22Rv1 (cell line): ENCODE data around the gene COX19.
"Not testable (repeated sequence)": the region's sequence is repeated elsewhere in the genome, so short reads cannot be mapped to it uniquely, and the experiment has no call there.

Source experiments
- H3K27ac ChIP-seq: fragments of 450-650 bp; 2 replicates; pipeline ENCODE4 v1.5.1; 2017
- CTCF ChIP-seq: fragments of 450-650 bp; IDR thresholded peaks from 2 replicates; pipeline ENCODE4 v1.5.1; 2017; ENCODE audit warnings: mild to moderate bottlenecking
- ZFX ChIP-seq: fragments of 450-650 bp; IDR thresholded peaks from 2 replicates; pipeline ENCODE4 v1.6.1; 2017; ENCODE audit warnings: antibody characterized with exemption, borderline replicate concordance

COX19 gene

GRCh38 chr7:929311-929711, 46.0 kb downstream of the COX19 start:
- no peak overlapping the region for H3K27ac ChIP-seq
- no peak for TF ChIP-seq ZFX
- TF ChIP-seq CTCF: no peak

GRCh38 chr7:927031-927671, 48.2 kb downstream of the COX19 start:
- TF ChIP-seq CTCF (no peak), ZFX (no peak)
- H3K27ac ChIP-seq: peak overlapping the region; percentile 15

GRCh38 chr7:926061-927030, 49.0 kb downstream of the COX19 start:
- TF ChIP-seq CTCF (no peak), ZFX (no peak)
- no peak overlapping the region; the same call in 1 of the 2 replicates for H3K27ac ChIP-seq

- TF ChIP-seq ZFX: no peak
- no peak for TF ChIP-seq CTCF
- no peak overlapping the region for H3K27ac ChIP-seq
Measured at GRCh38 chr7:925601-926000, 49.7 kb downstream of the COX19 start.

GRCh38 chr7:924541-925231, 50.7 kb downstream of the COX19 start:
- no peak overlapping the region for H3K27ac ChIP-seq

GRCh38 chr7:924042-924441, 51.3 kb downstream of the COX19 start:
- H3K27ac ChIP-seq: not testable (repeated sequence)

More at GRCh38 chr7:924541-925231, 50.7 kb downstream of the COX19 start:
- no peak for TF ChIP-seq ZFX
- no peak for TF ChIP-seq CTCF

GRCh38 chr7:923108-924041, 52.0 kb downstream of the COX19 start:
- H3K27ac ChIP-seq: no peak overlapping the region
- no peak for TF ChIP-seq CTCF
- TF ChIP-seq ZFX: no peak
